Uterus (tissue), 4 donors: ENCODE results near the gene ZNF786. TPM values are rescaled to one million over a fixed set of nuclear protein-coding genes. Genes with fewer than 3 reads are reported as not detected.

ENCODE experiments used
- DNase-seq, 2 donors: peaks; one replicate each; pipeline ENCODE4 v3.0.0-alpha.2; 2019 to 2020
- H3K27ac ChIP-seq, 2 donors: fragments of 200-600 bp; sonication (generic); 1 replicate in 1 of 2; 2 replicates in 1 of 2; pipeline ENCODE4 v1.5.1; 2016 to 2018
- H3K27me3 ChIP-seq, 2 donors: fragments of 200-600 bp; sonication (generic); one replicate each; pipeline ENCODE4 v1.5.1; 2018 to 2019; ENCODE audit warnings: control low read depth in 1 of 2
- H3K36me3 ChIP-seq, 2 donors: fragments of 200-600 bp; sonication (generic); one replicate each; pipeline ENCODE4 v1.5.1; 2019; ENCODE audit warnings: control low read depth in 1 of 2
- H3K4me1 ChIP-seq, 2 donors: fragments of 200-600 bp; sonication (generic); one replicate each; pipeline ENCODE4 v1.5.1; 2018 to 2019; ENCODE audit warnings: control low read depth in 1 of 2
- H3K4me3 ChIP-seq, 2 donors: fragments of 200-600 bp; sonication (generic); 1 replicate in 1 of 2; 2 replicates in 1 of 2; pipeline ENCODE4 v1.5.1; 2018 to 2019; ENCODE audit warnings: mild to moderate bottlenecking in 1 of 2
- H3K9me3 ChIP-seq, 2 donors: fragments of 200-600 bp; sonication (generic); one replicate each; pipeline ENCODE4 v1.5.1; 2019; ENCODE audit warnings: control low read depth in 1 of 2
- CTCF ChIP-seq, 4 experiments: fragments of 200-600 bp in 2 of 4; fragments of 450-650 bp in 2 of 4; sonication (generic) in 2 of 4; IDR thresholded peaks; one replicate each; pipeline ENCODE4 v1.5.1; 2016 to 2019; ENCODE audit warnings: antibody characterized with exemption in 4 of 4, mild to moderate bottlenecking in 2 of 4, moderate library complexity in 1 of 4
- POLR2A ChIP-seq, 2 donors: fragments of 450-650 bp; IDR thresholded peaks; one replicate each; pipeline ENCODE4 v1.6.1; 2016; ENCODE audit warnings: antibody characterized with exemption in 2 of 2, mild to moderate bottlenecking in 1 of 2, moderate library complexity in 1 of 2
- intact Hi-C: fragments of 100-400 bp; cut with DNase I; formaldehyde crosslinking; loops from one replicate; pipeline ENCODE4 v1.15.1; 2023; ENCODE audit warnings: low total_unique reads
- total RNA-seq, 4 donors: library from RNA; depleted of rRNA in 3 of 4; stranded (reverse); fragments of >200 nt in 3 of 4; gene quantifications; one replicate each; pipeline versions ENCODE4 v1.1.0 to v1.2.4, GENCODE V29; 2014 to 2023
- donor health status: DM: yes; HTN: yes; CAD: no.

The ZNF786 gene
- total RNA-seq, 4 donors from 2014 or later: 3.6 to 13.7 (median 9.7) TPM

- H3K27ac ChIP-seq: peak overlapping the region; percentile 95
- peak in 1 of 2 donors; percentile 52 for DNase-seq
- intact Hi-C loops: no loop called here
These were observed 36.2 kb upstream of the ZNF786 start for GRCh38 chr7:149126662-149127266.

GRCh38 chr7:149125863-149126661 lies 35.5 kb upstream of the ZNF786 start, which contains the start of gene ZNF425:
ZNF425 (minus strand) TSS chr7:149126324; CDS start chr7:149126213, 111 bp downstream.
- intact Hi-C loops: no loop called here
- H3K27ac ChIP-seq: peak within 1 kb of the TSS; percentile 95
- no peaks in the 10 kb centered on the region for H3K4me1 ChIP-seq
- H3K9me3 ChIP-seq: no peaks in the 10 kb centered on the region
- TF ChIP-seq POLR2A (IDR thresholded peaks at IDR 0.05) (peak; percentile 73 to 93), CTCF (IDR thresholded peaks at IDR 0.05) (peak; percentile 95 to 99 (median 98))
- no peaks in the 10 kb centered on the region for H3K27me3 ChIP-seq
- peak; percentile 88 to 94 for DNase-seq
- no peaks in the 10 kb centered on the region for H3K36me3 ChIP-seq
- peak within 1 kb of the TSS; percentile 87 to 93 for H3K4me3 ChIP-seq

More at GRCh38 chr7:149126662-149127266, 36.2 kb upstream of the ZNF786 start:
- H3K4me1 ChIP-seq: no peaks in the 10 kb centered on the region
- H3K36me3 ChIP-seq: no peaks in the 10 kb centered on the region
- H3K27me3 ChIP-seq: no peaks in the 10 kb centered on the region
- H3K9me3 ChIP-seq: no peaks in the 10 kb centered on the region
- peak overlapping the region; percentile 87 to 93 for H3K4me3 ChIP-seq
- no peak for TF ChIP-seq POLR2A (IDR thresholded peaks at IDR 0.05)
- no peak for TF ChIP-seq CTCF (IDR thresholded peaks at IDR 0.05)

DNA sequence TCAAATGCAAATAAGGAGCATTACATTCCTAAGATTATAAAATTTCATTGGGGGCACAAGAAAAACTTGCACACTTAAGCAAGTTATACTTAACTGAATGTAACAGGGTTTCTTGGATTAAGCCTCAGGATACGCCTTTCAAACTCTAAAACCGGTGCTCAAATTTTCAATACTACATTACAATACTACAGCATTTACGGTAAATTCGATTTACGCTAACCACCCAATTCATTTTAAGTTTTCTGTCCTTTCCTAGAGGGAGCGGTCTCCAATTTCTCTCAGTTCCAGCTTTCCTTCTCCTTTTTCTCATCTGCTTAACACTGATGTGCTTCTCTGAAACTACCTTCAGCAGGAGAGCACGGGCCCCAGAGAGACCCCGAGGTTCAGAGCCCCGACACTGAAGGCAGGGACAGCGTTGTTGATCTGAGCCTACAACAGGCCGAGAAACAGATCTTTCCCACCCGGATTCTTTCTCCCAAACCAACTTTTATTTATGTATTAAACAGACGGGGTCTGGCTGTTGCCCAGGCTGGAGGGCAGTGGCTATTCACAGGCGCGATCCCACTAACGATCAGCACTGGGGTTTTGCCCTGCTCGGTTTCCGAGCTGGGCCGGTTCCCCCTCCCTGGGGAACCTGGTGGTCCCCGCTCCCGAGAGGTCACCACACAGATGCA lies 34.8 kb upstream of the ZNF786 start:
- TF ChIP-seq CTCF (IDR thresholded peaks at IDR 0.05): no peak
- TF ChIP-seq POLR2A (IDR thresholded peaks at IDR 0.05): no peak
- no peaks in the 10 kb centered on the region for H3K36me3 ChIP-seq
- intact Hi-C loops: no loop called here
- no peaks in the 10 kb centered on the region for H3K4me1 ChIP-seq
- DNase-seq: no peak
- H3K27me3 ChIP-seq: no peaks in the 10 kb centered on the region
- no peaks in the 10 kb centered on the region for H3K9me3 ChIP-seq
- peak overlapping the region; percentile 87 to 93 for H3K4me3 ChIP-seq
- H3K27ac ChIP-seq: peak overlapping the region; percentile 95

GRCh38 chr7:149109969-149110368 lies 19.5 kb upstream of the ZNF786 start:
- TF ChIP-seq CTCF (IDR thresholded peaks at IDR 0.05) (no peak), POLR2A (IDR thresholded peaks at IDR 0.05) (no peak)
- Histone ChIP-seq H3K36me3 (no peaks in the 10 kb centered on the region), H3K4me1 (no peaks in the 10 kb centered on the region), H3K27me3 (no peaks in the 10 kb centered on the region), H3K4me3 (no peak overlapping the region), H3K27ac (no peak overlapping the region), H3K9me3 (no peaks in the 10 kb centered on the region)
- intact Hi-C loops: no loop called here
- DNase-seq: no peak
